GM21360 (cell line): ENCODE measurements around the gene GRK5.
"Not testable (repeated sequence)": the region's sequence is repeated elsewhere in the genome, so short reads cannot be mapped to it uniquely, and the experiment has no call there.

ENCODE experiments used
- ATAC-seq: cut with Tn5 transposase; IDR thresholded peaks from one replicate; pipeline ENCODE4 v1.9.1; 2021; ENCODE audit warnings: mild to moderate bottlenecking, moderate library complexity; ENCODE audit not compliant: unreplicated experiment

GRK5 gene

DNA sequence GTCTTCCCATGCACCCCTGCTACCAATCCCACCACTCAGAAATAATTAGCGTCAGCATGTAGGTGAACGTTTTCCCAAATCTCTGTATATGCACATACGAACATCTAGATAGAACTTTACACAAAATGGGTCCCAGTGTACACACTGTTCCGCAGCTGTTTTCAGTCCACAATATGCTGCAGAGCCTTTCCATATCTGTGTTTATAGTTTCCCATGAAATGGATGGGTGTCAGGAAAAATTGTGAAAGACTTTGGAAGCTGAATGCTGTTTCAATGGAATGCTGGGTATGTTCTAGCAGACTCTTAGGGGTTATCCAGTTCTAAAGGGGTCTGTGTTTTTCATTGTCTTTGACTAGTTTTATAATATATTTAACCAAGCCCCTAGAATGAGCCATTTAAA is 13.8 kb downstream of the GRK5 start:
- no peak for ATAC-seq

GRCh38 chr10:119221666-119222065 is 14.3 kb downstream of the GRK5 start:
- ATAC-seq, result no peak

DNA sequence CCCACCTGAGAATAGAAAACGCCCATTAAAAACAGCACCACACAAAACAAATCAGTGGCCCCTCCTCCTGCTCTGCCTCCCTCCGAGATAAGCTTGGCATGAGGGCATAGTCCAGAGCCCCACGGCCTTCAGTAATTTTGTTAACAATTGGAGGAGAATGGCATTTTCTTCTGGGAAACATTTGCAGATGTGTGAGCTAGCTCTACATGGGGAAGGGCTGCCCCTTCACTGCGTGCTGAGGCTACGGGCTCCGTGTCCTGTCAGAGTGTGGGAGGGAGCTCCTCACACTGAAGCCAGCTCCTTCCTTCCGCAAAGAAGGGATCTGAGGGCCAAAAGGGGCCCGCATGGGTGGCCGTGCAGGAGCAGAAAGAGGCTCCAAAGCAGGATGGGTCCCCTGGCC is 15.2 kb downstream of the GRK5 start:
- ATAC-seq, result no peak

DNA sequence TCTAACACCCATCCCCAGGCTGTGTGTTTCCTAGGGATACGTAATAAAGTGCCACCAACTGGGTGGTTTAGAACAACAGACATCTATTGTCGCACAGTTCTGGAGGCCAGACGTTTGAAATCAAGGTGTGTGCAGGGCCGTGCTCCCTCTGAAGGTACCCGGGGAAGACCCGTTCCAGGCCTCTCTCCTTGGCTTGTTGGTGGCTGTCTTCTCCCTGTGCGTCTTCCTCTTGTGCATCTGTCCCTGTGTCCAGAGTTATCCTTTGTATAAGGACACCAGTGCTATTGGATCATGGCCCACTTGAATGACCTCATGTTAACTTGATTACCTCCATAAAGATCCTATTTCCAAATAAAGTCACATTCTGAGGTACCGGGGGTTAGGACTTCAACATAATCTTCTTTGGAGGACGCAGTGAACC is 15.6 kb downstream of the GRK5 start:
- ATAC-seq, result no peak

DNA sequence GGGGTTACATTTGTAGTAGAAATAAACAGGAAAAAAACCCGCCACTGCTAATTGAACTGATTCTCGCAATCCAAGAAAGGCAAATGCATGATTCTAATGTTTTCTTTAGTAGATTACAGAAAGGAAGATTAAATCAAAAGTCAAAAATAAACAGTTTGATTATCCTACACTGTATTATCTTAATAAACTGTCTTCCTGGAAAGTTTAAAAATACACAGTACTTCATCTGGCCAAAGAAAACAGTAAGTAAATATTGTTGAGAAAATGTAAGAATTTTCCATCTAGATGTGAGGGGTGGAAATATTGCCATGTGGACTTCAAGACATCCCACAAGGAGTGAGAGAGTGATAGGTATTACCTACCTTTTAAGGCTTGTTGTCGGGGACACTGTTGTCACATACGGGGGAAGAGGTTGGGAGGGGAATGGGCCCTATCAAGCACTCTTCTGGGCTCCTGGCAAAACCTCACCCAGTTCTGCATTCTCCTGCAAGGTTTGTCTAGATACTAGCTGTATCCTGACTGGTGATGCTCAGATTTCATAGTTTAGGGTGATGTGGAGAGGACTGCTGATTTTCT is 17.8 kb downstream of the GRK5 start:
- no peak for ATAC-seq

DNA sequence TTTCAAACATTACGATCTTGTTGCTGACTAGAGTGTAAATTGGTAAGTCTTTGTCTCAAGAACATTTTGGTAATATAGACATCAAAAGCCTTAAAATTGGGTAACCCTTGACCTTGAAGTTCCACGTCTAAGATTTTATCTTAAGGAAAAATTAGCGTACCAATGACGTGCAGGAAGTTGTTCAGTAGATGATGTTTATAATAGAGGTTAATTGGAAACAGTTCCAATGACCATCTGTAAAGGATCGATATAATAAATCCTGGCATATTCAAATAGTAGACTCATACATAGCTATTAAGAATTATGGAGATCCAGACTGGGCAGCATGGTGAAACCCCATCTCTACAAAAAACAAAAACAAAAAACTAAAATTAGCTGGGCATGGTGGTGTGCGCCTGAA is 20.5 kb downstream of the GRK5 start:
- ATAC-seq, result no peak

GRCh38 chr10:119231654-119232053 is 24.3 kb downstream of the GRK5 start:
- ATAC-seq, result no peak

- not testable (repeated sequence) for ATAC-seq
These were observed 25.1 kb downstream of the GRK5 start for GRCh38 chr10:119232439-119232838.

DNA sequence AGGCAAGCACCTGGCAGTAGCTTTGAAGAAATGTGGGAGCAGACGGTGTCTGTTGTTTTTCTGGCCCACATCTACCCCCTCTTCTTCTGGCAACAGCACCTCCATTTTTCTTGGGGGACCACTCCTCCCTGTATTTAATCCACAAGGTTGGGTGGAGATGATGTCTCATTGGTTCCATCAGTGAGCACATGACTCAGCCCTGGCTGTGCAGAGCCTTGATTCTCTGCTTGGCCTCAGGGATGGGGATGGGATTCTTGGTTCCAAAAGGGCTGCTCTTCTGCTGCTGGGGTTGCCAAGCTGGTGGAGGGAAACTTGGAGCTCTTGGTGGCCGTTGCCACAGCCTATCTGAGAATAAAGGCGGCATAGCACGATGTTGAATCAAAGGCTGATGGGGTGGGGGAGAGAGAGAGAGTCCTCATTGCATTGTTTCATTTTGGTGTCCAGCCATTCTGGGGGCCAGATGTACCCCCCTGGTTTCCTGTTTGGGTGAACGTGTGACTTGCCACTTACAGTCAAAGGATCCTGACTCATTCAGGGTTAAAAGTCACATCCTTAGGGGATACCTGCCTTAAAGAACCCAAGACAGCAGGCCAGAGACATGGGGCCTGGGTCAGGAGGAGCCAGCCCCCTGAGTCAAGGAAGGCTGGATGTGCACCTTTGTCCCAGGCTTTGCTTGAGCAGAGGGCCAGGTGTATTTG is 25.9 kb downstream of the GRK5 start:
- ATAC-seq, result no peak

DNA sequence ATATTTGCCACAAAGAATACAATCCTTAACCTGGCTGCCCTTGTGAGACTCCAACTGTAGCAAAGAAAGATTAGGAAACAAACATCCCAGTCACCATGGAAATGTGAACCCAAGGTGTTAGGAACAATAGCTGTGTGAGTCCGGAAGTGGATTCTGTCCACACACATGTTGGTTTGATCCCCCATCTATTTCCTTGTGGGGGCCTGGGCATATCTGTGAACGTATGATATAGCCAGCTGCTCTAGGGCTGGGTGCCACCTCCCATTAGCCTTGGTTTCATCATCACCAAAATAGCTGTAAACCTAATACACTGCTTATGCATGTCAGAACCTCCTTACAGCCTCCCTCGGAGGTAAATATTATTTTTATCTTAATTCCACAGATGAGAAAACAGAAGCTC is 26.4 kb downstream of the GRK5 start:
- ATAC-seq, result no peak

DNA sequence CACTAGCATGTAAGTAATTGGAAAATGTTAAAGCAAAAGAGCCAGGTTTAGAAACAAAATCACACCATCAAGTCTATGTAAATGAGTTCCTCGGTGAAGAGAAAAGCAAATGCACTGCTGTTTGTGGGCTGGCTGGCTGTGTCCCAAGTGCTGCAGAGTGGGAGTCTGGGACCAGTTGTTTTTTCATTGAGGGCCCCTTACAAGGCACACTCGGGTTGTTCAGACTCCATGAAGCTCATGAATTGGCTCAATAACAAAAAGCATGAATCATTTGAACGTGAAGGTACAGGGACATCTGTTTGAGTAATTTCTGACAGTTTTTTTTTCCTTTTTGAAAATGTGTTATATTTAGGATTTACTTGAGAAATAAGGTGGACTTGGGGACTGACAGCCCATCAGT is 28.0 kb downstream of the GRK5 start:
- ATAC-seq, result no peak

DNA sequence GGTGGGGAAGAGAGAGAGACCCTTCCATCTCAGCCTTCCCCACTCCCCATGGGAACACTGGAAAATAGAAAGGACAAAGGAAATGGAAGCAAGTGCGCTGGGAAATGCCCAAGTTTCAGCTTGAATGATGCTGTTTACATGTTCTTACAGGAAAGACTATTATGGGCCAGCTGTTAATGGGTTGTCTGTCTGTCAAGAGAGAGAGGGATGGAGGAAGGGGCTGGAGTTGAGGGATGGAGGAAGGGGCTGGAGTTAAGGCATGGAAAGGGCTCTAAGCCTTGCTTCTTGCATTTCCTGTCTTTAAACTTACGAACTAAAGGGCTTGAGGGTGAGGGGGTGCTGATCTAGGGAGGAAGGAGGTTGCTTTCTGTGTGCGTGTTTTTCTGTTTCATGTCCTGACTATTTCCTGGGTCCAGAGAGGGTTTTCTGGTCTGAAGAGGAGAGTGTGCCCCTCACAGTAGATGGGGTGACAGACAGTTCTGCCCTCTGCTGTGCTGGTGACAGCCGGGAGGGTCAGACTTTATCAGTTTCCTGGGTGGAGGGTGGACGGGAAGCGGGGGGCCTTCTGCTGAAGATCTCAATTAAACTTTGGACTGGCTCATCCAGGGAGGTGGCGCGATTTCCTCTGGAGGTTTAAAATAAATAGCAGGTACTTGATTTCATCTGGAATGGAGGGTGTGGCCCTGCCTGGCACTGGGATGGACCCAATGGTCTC is 30.5 kb downstream of the GRK5 start:
- no peak for ATAC-seq

DNA sequence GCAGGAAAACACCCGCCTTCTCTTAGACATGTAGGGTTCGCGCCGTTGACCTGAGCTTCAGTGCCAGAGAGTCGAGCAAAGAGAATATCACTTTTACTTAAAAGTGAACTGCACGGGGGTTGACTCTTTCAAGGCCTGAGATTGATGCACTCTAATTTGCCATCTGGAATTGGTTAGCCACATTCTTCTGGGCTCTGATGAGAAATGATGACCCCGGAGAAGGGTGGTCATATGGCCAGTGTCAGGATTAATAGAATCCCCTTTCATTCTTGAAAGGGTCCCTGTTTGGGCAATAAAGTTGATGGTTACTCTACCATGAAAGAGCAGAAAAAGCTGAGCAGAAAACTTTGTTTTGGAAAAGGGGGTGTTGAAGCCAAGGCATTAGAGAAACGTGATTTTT is 31.2 kb downstream of the GRK5 start:
- ATAC-seq, result no peak

DNA sequence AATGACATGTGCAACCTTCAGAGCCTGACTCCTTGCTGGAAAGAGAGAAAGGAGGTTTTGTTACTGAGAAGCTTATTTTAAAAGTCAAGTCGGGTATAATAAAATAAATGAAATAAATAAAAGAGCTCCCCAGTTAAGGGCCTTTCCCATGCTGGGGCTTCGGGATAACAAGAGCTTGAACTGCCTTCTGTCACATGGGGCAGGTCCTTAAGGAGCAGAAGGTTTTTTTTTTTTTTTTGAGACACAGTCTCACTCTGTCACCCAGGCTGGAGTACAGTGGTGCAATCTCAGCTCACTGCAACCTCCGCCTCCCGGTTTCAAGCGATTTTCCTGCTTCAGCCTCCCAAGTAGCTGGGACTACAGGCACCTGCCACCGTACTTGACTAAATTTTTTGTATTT is 31.6 kb downstream of the GRK5 start:
- ATAC-seq, result not testable (repeated sequence)

DNA sequence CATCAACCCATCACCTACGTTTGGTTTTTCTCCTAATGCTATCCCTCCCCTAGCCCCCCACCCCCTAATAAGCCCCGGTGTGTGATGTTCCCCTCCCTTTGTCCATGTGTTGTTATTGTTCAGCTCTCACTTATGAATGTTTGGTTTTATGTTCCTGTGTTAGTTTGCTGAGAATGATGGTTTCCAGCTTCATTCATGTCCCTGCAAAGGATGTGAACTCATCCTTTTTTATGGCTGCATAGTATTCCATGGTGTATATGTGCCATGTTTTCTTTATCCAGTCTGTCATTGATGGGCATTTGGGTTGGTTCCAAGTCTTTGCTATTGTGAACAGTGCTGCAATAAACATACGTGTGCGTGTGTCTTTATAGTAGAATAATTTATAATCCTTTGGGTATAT is 32.3 kb downstream of the GRK5 start:
- ATAC-seq, result not testable (repeated sequence)

DNA sequence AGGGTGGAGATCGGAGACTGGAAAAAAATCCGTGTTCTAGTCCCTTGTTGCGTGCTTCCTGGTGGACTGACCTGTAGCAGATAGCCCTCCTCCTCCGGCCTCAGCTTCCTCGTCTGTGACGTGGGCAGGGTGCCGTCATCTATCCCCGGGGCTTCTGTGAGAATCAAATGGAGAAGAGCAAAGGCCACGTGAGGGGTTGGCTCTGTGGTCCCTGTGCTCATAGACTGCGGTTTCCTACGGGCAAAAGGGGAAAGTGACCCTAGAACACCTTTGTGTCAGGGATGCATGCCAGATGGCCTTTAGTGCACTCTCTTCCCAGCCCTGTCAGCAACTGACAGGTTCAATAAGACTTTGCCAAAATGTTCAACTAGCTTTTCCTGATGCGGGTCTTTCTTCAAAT is 33.7 kb downstream of the GRK5 start:
- ATAC-seq, result no peak

DNA sequence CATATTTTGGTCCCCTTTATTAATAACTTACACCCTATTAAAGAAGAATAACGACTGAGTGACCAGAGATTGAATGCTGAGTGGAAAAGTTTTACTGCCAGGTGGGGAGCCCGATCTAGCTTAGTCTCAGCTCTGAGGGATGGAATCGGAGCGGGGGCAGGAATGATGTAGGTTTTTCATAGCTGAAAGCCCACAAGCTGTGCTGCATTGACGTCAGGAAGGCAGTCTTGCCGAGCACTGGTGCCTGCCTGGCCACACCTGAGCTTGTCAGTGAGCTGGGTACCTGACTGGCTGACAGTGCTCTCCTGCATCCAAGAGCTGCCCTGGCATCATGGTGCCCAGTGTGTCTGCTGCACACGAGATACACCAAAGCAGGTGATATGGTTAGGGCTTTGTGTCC is 34.8 kb downstream of the GRK5 start:
- no peak for ATAC-seq

GRCh38 chr10:119243488-119243887 is 36.1 kb downstream of the GRK5 start:
- ATAC-seq, result no peak

DNA sequence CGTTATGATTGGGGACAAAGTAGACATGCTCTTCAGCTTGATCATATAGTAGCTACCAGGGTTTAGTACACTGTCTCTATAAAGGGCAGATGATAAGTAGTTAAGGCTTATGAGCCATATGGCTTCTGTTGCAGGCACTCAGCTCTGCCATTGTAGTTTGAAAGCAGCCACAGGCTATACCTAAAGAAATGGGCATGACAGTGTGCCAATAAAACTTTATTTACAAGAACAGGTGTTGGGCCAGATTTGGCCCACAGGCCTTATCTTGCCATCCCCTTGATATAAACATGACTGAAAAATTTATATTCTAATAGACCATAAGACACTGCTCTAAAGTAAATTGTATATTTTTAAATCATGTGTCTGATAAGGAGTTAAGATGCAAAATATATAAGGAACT is 36.6 kb downstream of the GRK5 start:
- no peak for ATAC-seq

GRCh38 chr10:119245272-119245671 is 37.9 kb downstream of the GRK5 start:
- ATAC-seq, result no peak

- ATAC-seq, result no peak
These were observed 39.6 kb downstream of the GRK5 start for GRCh38 chr10:119246862-119247549.

GRCh38 chr10:119247550-119247894 is 40.2 kb downstream of the GRK5 start:
- ATAC-seq, result no peak
